ENCODE data around the gene DELE1. TPM values are rescaled to one million over a fixed set of nuclear protein-coding genes. Genes with fewer than 3 reads are reported as not detected.

DELE1 gene
- total and polyA plus RNA-seq, 2 donors (not counting 1 experiment from before 2014, with no cell fraction given): 124 to 127 TPM

- Histone ChIP-seq H3K36me3 (replicated peaks in 1 of 2; ENCODE audit: control extremely low read depth in 1 of 2, control insufficient read depth in 1 of 2, extremely low read depth in 1 of 2, insufficient read depth in 2 of 2, low read length in 1 of 2) (no peaks in the 10 kb centered on the region), H3K9me3 (ENCODE audit: control extremely low read depth in 1 of 3, control insufficient read depth in 2 of 3, insufficient read depth in 1 of 3, low read length in 2 of 3) (no peaks in the 10 kb centered on the region), H3K27ac (ENCODE audit: low read length in 2 of 2) (no peak overlapping the region), H2AFZ (ENCODE audit: insufficient read depth, low read depth, low read length, poor library complexity, severe bottlenecking) (peak overlapping the region; percentile 88), H3K79me2 (ENCODE audit: control insufficient read depth, insufficient read depth, low read length) (no peaks in the 10 kb centered on the region), H3K4me1 (ENCODE audit: control insufficient read depth in 2 of 2, insufficient read depth in 2 of 2, low read length in 2 of 2) (peaks cover 24 to 32% of the 10 kb centered on the region in 2 donors), H3K27me3 (replicated peaks in 1 of 4; ENCODE audit: control extremely low read depth in 1 of 4, control insufficient read depth in 3 of 4, insufficient read depth in 4 of 4, low read length in 3 of 4) (peaks cover 0 to 5% (median 3%) of the 10 kb centered on the region in 4 experiments), H3K9ac (ENCODE audit: low read length) (peak overlapping the region; percentile 58), H4K20me1 (ENCODE audit: control insufficient read depth, insufficient read depth, low read length, poor library complexity, severe bottlenecking) (no peaks in the 10 kb centered on the region), H3K4me3 (ENCODE audit: control extremely low read depth in 1 of 5, extremely low read depth in 1 of 5, insufficient read depth in 1 of 5, low read depth in 2 of 5, low read length in 4 of 5) (peak overlapping the region; percentile 32 to 56 (median 50)), H3K4me2 (replicated peaks; ENCODE audit: low read depth, low read length, poor library complexity, severe bottlenecking) (peak overlapping the region; percentile 77)
- intact Hi-C loops (cut with micrococcal nuclease): loop anchor here (1.0 kb wide), 1 partner anchor 9 kb away; the partner anchor contains the start of gene DELE1
- Mint-ChIP-seq H3K9me3 (ENCODE audit: insufficient read depth) (no peaks in the 10 kb centered on the region), H3K27ac (no peak overlapping the region), H3K27me3 (peaks cover 8% of the 10 kb centered on the region), H3K4me3 (peak overlapping the region; percentile 66), H3K4me1 (peaks cover 38% of the 10 kb centered on the region)
- TF ChIP-seq CTCF (IDR thresholded peaks at IDR 0.05) (peak; percentile 30), EZH2 (IDR thresholded peaks at IDR 0.05; ENCODE audit: borderline replicate concordance, insufficient read depth, low read depth, low read length, poor library complexity, severe bottlenecking) (no peak)
- DNase-seq (peak; percentile 70), ATAC-seq (ENCODE audit: low read depth) (peak; percentile 90)
- POLR2A ChIA-PET: interaction anchor here (1.0 to 1.5 kb wide), 3 partner anchors 9 to 55 kb away, joined by 3 to 4 read pairs (median 4); partner anchors contain the start of genes DELE1 and RNF14
- CTCF ChIA-PET: interaction anchor here (0.6 to 3.8 kb wide), 12 partner anchors 8 to 249 kb away, joined by 3 to 16 read pairs (median 4); partner anchors contain the start of genes DELE1, PCDH1 and RNF14
- WGBS (ENCODE audit: insufficient coverage): 2% methylated on average over 39 of the region's 40 CpGs
Observed at GRCh38 chr5:141914199-141914743, 9.4 kb upstream of the DELE1 start.

GRCh38 chr5:141914797-141915196, 8.9 kb upstream of the DELE1 start:
- peak overlapping the region; percentile 88 for H2AFZ ChIP-seq (ENCODE audit: insufficient read depth, low read depth, low read length, poor library complexity, severe bottlenecking)
- DNase-seq: no peak
- POLR2A ChIA-PET: interaction anchor here (1.5 kb wide), 1 partner anchor 55 kb away, joined by 4 read pairs; the partner anchor contains the start of gene RNF14
- no peaks in the 10 kb centered on the region for H4K20me1 ChIP-seq (ENCODE audit: control insufficient read depth, insufficient read depth, low read length, poor library complexity, severe bottlenecking)
- no peaks in the 10 kb centered on the region for H3K36me3 ChIP-seq (replicated peaks in 1 of 2; ENCODE audit: control extremely low read depth in 1 of 2, control insufficient read depth in 1 of 2, extremely low read depth in 1 of 2, insufficient read depth in 2 of 2, low read length in 1 of 2)
- Mint-ChIP-seq H3K4me3 (peak overlapping the region; percentile 74), H3K4me1 (peaks cover 38% of the 10 kb centered on the region), H3K27ac (peak overlapping the region; percentile 43), H3K9me3 (ENCODE audit: insufficient read depth) (no peaks in the 10 kb centered on the region), H3K27me3 (peaks cover 8% of the 10 kb centered on the region)
- no peaks in the 10 kb centered on the region for H3K9me3 ChIP-seq (ENCODE audit: control extremely low read depth in 1 of 3, control insufficient read depth in 2 of 3, insufficient read depth in 1 of 3, low read length in 2 of 3)
- H3K79me2 ChIP-seq (ENCODE audit: control insufficient read depth, insufficient read depth, low read length): no peaks in the 10 kb centered on the region
- peaks cover 24 to 32% of the 10 kb centered on the region in 2 donors for H3K4me1 ChIP-seq (ENCODE audit: control insufficient read depth in 2 of 2, insufficient read depth in 2 of 2, low read length in 2 of 2)
- 100% methylated on average over 3 of the region's 3 CpGs for WGBS (ENCODE audit: insufficient coverage)
- ATAC-seq (ENCODE audit: low read depth): no peak
- H3K4me3 ChIP-seq (ENCODE audit: control extremely low read depth in 1 of 5, extremely low read depth in 1 of 5, insufficient read depth in 1 of 5, low read depth in 2 of 5, low read length in 4 of 5): peak overlapping the region in 1 of 5 experiments; percentile 51
- CTCF ChIA-PET: interaction anchor here (0.6 to 3.8 kb wide), 10 partner anchors 9 to 250 kb away, joined by 3 to 16 read pairs (median 5); partner anchors contain the start of genes DELE1, PCDH1 and RNF14
- H3K4me2 ChIP-seq (replicated peaks; ENCODE audit: low read depth, low read length, poor library complexity, severe bottlenecking): peak overlapping the region; percentile 77
- TF ChIP-seq CTCF (IDR thresholded peaks at IDR 0.05) (no peak), EZH2 (IDR thresholded peaks at IDR 0.05; ENCODE audit: borderline replicate concordance, insufficient read depth, low read depth, low read length, poor library complexity, severe bottlenecking) (no peak)
- H3K9ac ChIP-seq (ENCODE audit: low read length): peak overlapping the region; percentile 58
- H3K27ac ChIP-seq (ENCODE audit: low read length in 2 of 2): no peak overlapping the region
- intact Hi-C loops (cut with micrococcal nuclease): loop anchor here (1.0 kb wide), 1 partner anchor 9 kb away; the partner anchor contains the start of gene DELE1
- H3K27me3 ChIP-seq (replicated peaks in 1 of 4; ENCODE audit: control extremely low read depth in 1 of 4, control insufficient read depth in 3 of 4, insufficient read depth in 4 of 4, low read length in 3 of 4): peaks cover 0 to 5% (median 3%) of the 10 kb centered on the region in 4 experiments
